ENCODE data around the gene MDC1. TPM values are rescaled to one million over a fixed set of nuclear protein-coding genes. Genes with fewer than 3 reads are reported as not detected.

MDC1 gene
- total RNA-seq, 1 donor from 2014 or later: 65.6 TPM

DNA sequence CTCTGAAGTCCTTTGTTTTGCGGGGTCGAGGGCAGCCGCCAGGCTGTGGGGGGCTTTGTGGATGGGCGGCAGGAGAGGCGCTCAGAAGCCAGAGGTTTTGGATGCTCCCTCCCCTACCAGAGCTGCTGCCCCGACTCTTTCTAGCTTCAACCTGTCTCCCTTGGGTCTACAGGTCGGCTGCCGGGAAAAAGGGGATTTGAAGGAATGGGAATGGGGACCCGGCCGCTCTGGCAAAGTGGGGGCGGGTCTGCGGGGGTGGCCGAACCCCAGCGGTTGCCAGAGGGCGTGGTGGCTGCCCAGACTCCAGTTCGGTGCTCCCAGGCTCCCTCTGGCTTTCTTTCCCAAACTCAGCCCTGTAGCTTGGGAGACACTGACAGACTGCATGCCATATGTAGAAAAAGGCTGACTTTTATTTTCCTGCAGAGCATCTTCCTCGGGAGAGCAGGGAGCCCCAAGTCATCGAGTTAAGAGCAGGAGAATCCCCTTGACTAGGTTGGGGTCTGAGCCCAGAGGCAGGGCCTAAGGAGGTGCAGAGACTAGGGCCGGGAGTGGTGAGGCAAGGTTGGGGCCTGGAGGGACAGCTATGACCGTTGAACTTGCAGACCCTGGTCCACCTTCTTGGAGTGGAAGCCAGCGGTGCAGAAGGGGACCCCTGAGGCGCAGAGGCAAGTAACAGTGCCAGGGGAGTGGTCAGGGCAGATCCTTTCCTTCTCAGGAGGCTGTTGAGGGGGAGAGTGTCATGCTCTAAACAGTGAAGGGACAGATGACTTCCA is 29.2 kb downstream of the MDC1 start:
- CTCF ChIA-PET: interaction anchor here (0.7 to 6.1 kb wide), 8 partner anchors 8 to 42 kb away, joined by 3 to 58 read pairs (median 6); partner anchors contain the start of genes DHX16 and MDC1
- Mint-ChIP-seq H3K4me1 (peaks cover 74% of the 10 kb centered on the region), H3K27me3 (no peaks in the 10 kb centered on the region), H3K4me3 (peak overlapping the region; percentile 92), H3K36me3 (ENCODE audit: low read depth) (peaks cover 32% of the 10 kb centered on the region), H3K27ac (peak overlapping the region; percentile 99), H3K9me3 (no peaks in the 10 kb centered on the region)
- POLR2A ChIA-PET: interaction anchor here (0.6 to 8.2 kb wide), 9 partner anchors 9 to 197 kb away, joined by 3 to 262 read pairs (median 6); partner anchors contain the start of genes DHX16, MDC1, MRPS18B and PPP1R10
- ATAC-seq (ENCODE audit: low read depth) (no peak), DNase-seq (no peak)
- TF ChIP-seq, protein P1, sequence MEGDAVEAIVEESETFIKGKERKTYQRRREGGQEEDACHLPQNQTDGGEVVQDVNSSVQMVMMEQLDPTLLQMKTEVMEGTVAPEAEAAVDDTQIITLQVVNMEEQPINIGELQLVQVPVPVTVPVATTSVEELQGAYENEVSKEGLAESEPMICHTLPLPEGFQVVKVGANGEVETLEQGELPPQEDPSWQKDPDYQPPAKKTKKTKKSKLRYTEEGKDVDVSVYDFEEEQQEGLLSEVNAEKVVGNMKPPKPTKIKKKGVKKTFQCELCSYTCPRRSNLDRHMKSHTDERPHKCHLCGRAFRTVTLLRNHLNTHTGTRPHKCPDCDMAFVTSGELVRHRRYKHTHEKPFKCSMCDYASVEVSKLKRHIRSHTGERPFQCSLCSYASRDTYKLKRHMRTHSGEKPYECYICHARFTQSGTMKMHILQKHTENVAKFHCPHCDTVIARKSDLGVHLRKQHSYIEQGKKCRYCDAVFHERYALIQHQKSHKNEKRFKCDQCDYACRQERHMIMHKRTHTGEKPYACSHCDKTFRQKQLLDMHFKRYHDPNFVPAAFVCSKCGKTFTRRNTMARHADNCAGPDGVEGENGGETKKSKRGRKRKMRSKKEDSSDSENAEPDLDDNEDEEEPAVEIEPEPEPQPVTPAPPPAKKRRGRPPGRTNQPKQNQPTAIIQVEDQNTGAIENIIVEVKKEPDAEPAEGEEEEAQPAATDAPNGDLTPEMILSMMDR (IDR thresholded peaks at IDR 0.05): no peak
- intact Hi-C loops (cut with micrococcal nuclease): loop anchor here (1.0 to 10.0 kb wide), 3 partner anchors 15 to 877 kb away; partner anchors contain the start of genes DHX16 and MDC1

DNA sequence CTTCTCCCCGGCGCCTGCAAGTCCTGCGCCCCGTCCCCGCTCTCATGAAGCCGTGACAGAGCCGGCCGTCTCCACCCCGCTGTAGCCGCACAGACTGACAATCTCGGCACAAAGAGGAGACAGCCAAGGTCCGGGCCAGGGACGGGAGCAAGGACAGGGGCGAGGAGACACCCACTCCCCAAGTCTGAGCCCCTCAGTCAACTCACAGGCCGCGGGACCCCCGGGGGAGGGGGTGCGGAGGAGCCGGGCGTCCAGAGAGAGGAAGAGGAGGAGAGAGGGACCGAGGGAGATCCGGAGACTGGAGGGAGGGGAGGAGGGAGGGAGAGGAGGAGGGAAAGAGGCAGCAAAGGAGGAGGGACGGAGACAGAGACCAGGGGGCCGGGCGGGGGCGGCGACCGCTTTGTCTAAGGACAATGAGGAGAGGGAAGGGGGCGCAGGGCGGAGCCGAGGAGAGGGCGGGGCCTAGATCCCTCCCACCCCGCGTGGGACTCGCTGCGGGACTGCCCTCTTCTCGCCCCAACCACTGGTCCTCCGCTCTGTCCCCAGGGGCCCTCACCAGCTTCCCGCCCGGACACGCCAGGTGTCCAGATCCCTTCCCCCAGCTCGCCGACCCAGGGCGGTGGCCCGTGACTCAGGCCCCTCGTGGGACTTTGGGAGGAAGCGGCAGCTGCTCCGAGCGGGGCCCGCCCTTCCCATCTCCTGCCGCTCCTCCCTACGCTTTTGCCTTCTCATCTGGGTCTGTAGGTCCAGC is 30.0 kb downstream of the MDC1 start:
- ATAC-seq (ENCODE audit: low read depth): peak; percentile 56
- intact Hi-C loops (cut with micrococcal nuclease): loop anchor here (1.0 to 10.0 kb wide), 3 partner anchors 14 to 878 kb away; partner anchors contain the start of genes DHX16 and MDC1
- Mint-ChIP-seq H3K27me3 (no peaks in the 10 kb centered on the region), H3K4me3 (peak overlapping the region; percentile 92), H3K27ac (peak overlapping the region; percentile 99), H3K36me3 (ENCODE audit: low read depth) (peaks cover 38% of the 10 kb centered on the region), H3K4me1 (peaks cover 78% of the 10 kb centered on the region), H3K9me3 (no peaks in the 10 kb centered on the region)
- POLR2A ChIA-PET: interaction anchor here (0.6 to 8.2 kb wide), 9 partner anchors 8 to 197 kb away, joined by 3 to 262 read pairs (median 6); partner anchors contain the start of genes DHX16, MDC1, MRPS18B and PPP1R10
- CTCF ChIA-PET: interaction anchor here (1.8 to 6.1 kb wide), 4 partner anchors 7 to 35 kb away, joined by 5 to 58 read pairs (median 26); partner anchors contain the start of genes DHX16 and MDC1
- peak; percentile 82 for DNase-seq
- TF ChIP-seq, protein P1 (IDR thresholded peaks at IDR 0.05): no peak

DNA sequence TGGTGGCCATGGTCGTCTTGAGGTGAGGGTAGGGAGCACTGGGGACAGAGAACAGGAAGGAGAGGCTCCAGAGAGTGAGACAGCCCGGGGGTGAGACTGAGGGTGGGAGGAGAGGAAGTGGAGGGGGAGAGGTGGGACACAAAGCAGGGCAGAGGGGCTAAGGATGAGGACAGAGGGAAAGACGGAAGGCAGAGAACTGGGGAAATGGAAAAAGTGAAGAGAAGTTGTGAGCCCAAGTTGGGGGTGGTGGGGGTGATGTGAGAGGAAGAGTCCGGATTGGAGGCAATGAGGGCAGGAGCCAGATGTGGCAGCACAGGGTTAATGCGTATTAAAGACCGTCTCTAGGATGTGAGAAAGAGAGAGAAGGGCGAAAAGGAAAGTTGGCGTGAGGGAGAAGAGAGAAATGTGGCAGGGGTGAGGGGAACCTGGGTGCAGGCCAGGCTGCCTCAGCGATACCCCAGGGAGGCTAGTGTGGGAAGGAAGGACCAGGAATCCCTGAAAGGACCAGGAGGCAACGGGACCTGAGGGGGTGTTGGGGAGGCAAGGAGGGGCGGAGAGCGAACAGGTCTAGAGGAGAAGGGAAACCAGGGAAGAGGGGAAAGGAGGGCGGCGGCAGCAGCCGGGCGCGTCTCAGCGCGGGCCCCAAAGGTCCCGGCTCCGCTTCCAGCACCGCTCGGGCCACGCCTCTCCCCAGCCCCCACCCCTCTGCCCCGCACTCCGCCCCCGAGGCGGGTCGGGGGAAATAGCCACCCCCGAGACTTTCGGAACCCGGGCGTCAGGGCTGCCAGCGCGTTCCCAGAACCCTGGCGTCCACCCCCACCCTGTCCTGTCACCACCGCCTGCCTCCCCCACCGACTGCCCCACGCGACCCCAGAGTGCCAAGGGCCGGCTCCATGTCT is 30.8 kb downstream of the MDC1 start, which contains the start of gene PPP1R18:
PPP1R18 (minus strand) TSS at position 637 of the 899 bp plus-strand sequence; CDS start at position 10, 627 bp downstream.
- Mint-ChIP-seq H3K27ac (peak within 1 kb of the TSS; percentile 99), H3K27me3 (no peaks in the 10 kb centered on the region), H3K4me1 (peaks cover 81% of the 10 kb centered on the region), H3K9me3 (no peaks in the 10 kb centered on the region), H3K36me3 (ENCODE audit: low read depth) (peaks cover 43% of the 10 kb centered on the region), H3K4me3 (peak within 1 kb of the TSS; percentile 92)
- TF ChIP-seq, protein P1 (IDR thresholded peaks at IDR 0.05): no peak
- intact Hi-C loops (cut with micrococcal nuclease): loop anchor here (2.0 to 10.0 kb wide), 2 partner anchors 13 to 879 kb away; partner anchors contain the start of gene DHX16
- DNase-seq (peak; percentile 69), ATAC-seq (ENCODE audit: low read depth) (peak; percentile 28)
- ChIA-PET POLR2A (interaction anchor here (0.8 to 15.3 kb wide), 6 partner anchors 15 to 72 kb away, joined by 5 to 697 read pairs (median 34); partner anchors contain the start of genes MDC1 and TUBB), CTCF (interaction anchor here (15.7 kb wide), 1 partner anchor 42 kb away, joined by 576 read pairs; the partner anchor contains the start of gene TUBB)

DNA sequence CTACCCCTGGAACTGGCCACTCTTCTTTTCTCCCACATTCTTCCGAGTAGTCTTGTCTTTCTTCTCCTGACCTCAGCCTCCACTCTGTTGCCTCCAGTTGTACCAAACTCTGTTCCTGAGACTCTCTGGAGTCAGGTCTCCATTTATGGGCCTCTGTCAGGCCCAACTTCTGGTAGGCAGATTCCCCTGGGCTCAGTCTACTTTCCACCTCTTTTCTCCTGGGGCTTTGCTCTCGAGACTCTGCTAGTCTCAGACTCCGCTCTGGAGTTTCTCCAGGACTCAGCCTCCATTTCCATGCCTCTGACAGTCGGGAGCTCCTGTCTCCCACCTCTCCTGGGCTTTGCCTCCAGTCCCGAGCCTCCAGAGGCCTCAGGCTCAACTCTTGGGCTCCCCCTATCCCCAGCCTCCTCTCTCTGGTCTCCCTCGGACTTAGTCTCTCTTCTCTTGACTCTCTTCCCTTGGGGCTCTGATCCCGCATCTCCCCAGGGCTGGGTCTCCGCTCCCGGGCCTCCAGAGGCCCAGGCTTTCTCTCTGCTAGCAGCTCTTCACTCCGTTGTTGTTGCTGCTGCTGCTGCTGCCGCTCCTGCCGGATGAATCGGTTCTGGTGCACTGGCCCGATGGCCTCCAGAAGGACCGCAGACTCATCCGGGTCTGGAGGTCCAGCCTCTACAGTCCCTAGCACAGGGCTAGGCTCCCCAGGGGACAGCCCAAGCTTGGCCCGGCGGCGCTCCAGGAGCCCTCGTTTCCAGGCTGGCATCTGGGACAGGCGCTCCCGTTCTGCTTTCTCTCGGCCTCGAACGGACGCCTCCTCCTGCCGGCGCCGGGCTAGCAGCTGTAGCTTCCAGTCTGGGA is 31.7 kb downstream of the MDC1 start:
- Mint-ChIP-seq H3K36me3 (ENCODE audit: low read depth) (peaks cover 46% of the 10 kb centered on the region), H3K9me3 (no peaks in the 10 kb centered on the region), H3K27me3 (no peaks in the 10 kb centered on the region), H3K27ac (peak overlapping the region; percentile 99), H3K4me1 (peaks cover 82% of the 10 kb centered on the region), H3K4me3 (peak overlapping the region; percentile 92)
- no peak for DNase-seq
- CTCF ChIA-PET: interaction anchor here (1.0 to 15.7 kb wide), 2 partner anchors 13 to 43 kb away, joined by 4 to 576 read pairs; partner anchors contain the start of genes DHX16 and TUBB
- no peak for ATAC-seq (ENCODE audit: low read depth)
- TF ChIP-seq, protein P1 (IDR thresholded peaks at IDR 0.05): no peak
- intact Hi-C loops (cut with micrococcal nuclease): loop anchor here (2.0 to 10.0 kb wide), 2 partner anchors 13 to 879 kb away; partner anchors contain the start of gene DHX16
- POLR2A ChIA-PET: interaction anchor here (0.5 to 15.3 kb wide), 11 partner anchors 10 to 1512 kb away, joined by 3 to 697 read pairs (median 5); partner anchors contain the start of genes ABCF1, DDR1, MDC1 and MRPS18B
